ENCODE results near the gene TMPRSS15.

The TMPRSS15 gene

DNA sequence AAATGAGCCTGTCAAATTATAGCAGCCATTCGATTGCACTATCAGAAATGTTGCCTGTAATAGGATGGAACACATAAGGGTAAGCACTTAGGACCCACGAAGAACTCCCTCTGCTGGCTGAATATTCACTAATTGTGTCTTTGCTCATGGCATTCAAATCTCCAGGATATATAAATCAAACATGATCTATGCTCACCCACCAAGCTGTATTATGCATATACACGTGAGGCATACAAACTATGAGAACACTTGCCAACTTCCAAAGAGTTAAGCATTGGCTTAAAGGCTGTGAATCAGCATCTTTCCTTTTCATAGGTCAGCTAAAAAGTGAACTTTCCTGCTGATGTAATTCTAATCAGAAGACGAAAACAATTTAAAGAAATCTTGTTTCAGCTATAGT is 34.5 kb downstream of the TMPRSS15 start:
- ChIA-PET POLR2A (no interaction called here), CTCF (interaction anchor here (0.6 to 2.3 kb wide), 8 partner anchors 19 to 445 kb away, joined by 3 to 6 read pairs (median 4); no protein-coding TSS in a partner anchor)
- Histone ChIP-seq H3K4me3 (ENCODE audit: low read depth, low read length) (no peak overlapping the region), H3K27ac (ENCODE audit: extremely low read depth, low read depth, low read length) (no peak overlapping the region), H3K4me1 (ENCODE audit: control insufficient read depth, insufficient read depth, low read length) (no peaks in the 10 kb centered on the region), H3K9me3 (ENCODE audit: control insufficient read depth, insufficient read depth, low read depth, low read length) (no peaks in the 10 kb centered on the region), H3K36me3 (ENCODE audit: control insufficient read depth in 2 of 2, insufficient read depth in 1 of 2, low read length in 2 of 2) (no peaks in the 10 kb centered on the region)
- TF ChIP-seq ZSCAN16 (tag by site-specific recombination; IDR thresholded peaks at IDR 0.05) (no peak), ZNF510 (tag by site-specific recombination; IDR thresholded peaks at IDR 0.05; ENCODE audit: insufficient replicate concordance) (no peak), PRDM6 (tag by site-specific recombination; IDR thresholded peaks at IDR 0.05) (no peak), ZNF423 (tag by site-specific recombination; IDR thresholded peaks at IDR 0.05) (no peak), TCF7L2 (IDR thresholded peaks at IDR 0.05; ENCODE audit: borderline replicate concordance, low read depth, low read length) (no peak), ZNF394 (tag by site-specific recombination; IDR thresholded peaks at IDR 0.05; ENCODE audit: borderline replicate concordance) (no peak), ZNF148 (tag by site-specific recombination; IDR thresholded peaks at IDR 0.05; ENCODE audit: borderline replicate concordance) (no peak), ZNF202 (tag by site-specific recombination; IDR thresholded peaks at IDR 0.05; ENCODE audit: borderline replicate concordance) (no peak), ZNF112 (tag by site-specific recombination; IDR thresholded peaks at IDR 0.05) (no peak), ZNF24 (tag by site-specific recombination; IDR thresholded peaks at IDR 0.05) (no peak), ZNF660 (tag by site-specific recombination; IDR thresholded peaks at IDR 0.05) (no peak), IKZF3 (tag by site-specific recombination; IDR thresholded peaks at IDR 0.05) (no peak), ZNF239 (tag by site-specific recombination; IDR thresholded peaks at IDR 0.05) (no peak), ZBTB20 (tag by site-specific recombination; IDR thresholded peaks at IDR 0.05) (no peak)
- TF ChIP-seq, protein P1, sequence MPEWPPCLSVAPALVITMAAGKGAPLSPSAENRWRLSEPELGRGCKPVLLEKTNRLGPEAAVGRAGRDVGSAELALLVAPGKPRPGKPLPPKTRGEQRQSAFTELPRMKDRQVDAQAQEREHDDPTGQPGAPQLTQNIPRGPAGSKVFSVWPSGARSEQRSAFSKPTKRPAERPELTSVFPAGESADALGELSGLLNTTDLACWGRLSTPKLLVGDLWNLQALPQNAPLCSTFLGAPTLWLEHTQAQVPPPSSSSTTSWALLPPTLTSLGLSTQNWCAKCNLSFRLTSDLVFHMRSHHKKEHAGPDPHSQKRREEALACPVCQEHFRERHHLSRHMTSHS (tag by site-specific recombination; IDR thresholded peaks at IDR 0.05): no peak
- TF ChIP-seq, protein P2, sequence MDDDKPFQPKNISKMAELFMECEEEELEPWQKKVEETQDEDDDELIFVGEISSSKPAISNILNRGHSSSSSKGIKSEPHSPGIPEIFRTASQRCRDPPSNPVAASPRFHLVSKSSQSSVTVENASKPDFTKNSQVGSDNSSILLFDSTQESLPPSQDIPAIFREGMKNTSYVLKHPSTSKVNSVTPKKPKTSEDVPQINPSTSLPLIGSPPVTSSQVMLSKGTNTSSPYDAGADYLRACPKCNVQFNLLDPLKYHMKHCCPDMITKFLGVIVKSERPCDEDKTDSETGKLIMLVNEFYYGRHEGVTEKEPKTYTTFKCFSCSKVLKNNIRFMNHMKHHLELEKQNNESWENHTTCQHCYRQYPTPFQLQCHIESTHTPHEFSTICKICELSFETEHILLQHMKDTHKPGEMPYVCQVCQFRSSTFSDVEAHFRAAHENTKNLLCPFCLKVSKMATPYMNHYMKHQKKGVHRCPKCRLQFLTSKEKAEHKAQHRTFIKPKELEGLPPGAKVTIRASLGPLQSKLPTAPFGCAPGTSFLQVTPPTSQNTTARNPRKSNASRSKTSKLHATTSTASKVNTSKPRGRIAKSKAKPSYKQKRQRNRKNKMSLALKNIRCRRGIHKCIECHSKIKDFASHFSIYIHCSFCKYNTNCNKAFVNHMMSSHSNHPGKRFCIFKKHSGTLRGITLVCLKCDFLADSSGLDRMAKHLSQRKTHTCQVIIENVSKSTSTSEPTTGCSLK (tag by site-specific recombination; IDR thresholded peaks at IDR 0.05): no peak

DNA sequence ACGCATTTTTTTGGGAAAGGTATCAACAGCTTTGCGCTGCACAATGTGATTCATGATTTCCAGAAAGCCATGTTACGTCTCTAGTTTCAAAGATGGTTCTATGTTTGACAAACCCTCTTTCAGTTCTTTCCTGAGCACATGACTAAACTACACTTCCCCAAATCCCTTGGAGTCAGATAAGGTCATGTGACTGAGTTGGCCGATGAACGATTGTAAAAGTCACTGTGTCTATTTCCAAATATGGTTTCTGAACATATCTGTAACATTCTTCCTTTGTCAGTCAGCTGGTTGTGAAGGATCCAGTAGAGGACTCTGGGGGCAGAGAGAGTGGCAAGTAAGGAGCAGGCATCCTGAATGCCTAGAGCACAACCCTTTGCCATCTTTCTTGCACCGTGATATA is 35.4 kb downstream of the TMPRSS15 start:
- Histone ChIP-seq H3K4me1 (ENCODE audit: control insufficient read depth, insufficient read depth, low read length) (no peaks in the 10 kb centered on the region), H3K9me3 (ENCODE audit: control insufficient read depth, insufficient read depth, low read depth, low read length) (no peaks in the 10 kb centered on the region), H3K27ac (ENCODE audit: extremely low read depth, low read depth, low read length) (no peak overlapping the region), H3K4me3 (ENCODE audit: low read depth, low read length) (no peak overlapping the region), H3K36me3 (ENCODE audit: control insufficient read depth in 2 of 2, insufficient read depth in 1 of 2, low read length in 2 of 2) (no peaks in the 10 kb centered on the region)
- CTCF ChIA-PET: interaction anchor here (0.9 to 1.4 kb wide), 2 partner anchors 75 to 324 kb away, joined by 3 to 4 read pairs; no protein-coding TSS in a partner anchor
- POLR2A ChIA-PET: no interaction called here
- TF ChIP-seq ZNF624 (tag by site-specific recombination; IDR thresholded peaks at IDR 0.05) (no peak), BCL11A (tag by site-specific recombination; IDR thresholded peaks at IDR 0.05; ENCODE audit: low read depth) (no peak), SP7 (tag by site-specific recombination; IDR thresholded peaks at IDR 0.05) (no peak), ZNF248 (tag by site-specific recombination; IDR thresholded peaks at IDR 0.05) (no peak), ZNF423 (tag by site-specific recombination; IDR thresholded peaks at IDR 0.05) (no peak), KLF10 (tag by site-specific recombination; IDR thresholded peaks at IDR 0.05) (no peak)
